Lower lobe of right lung (tissue), 2 donors: ENCODE results near the gene WDR36. TPM values are rescaled to one million over a fixed set of nuclear protein-coding genes. Genes with fewer than 3 reads are reported as not detected.

Experiments
- ATAC-seq, 2 donors: fragments of 200-7000 bp; cut with Tn5 transposase; one replicate each; pipeline ENCODE4 v1.9.1; 2020 to 2022; ENCODE audit warnings: mild to moderate bottlenecking in 2 of 2, moderate library complexity in 2 of 2
- DNase-seq: peaks from one replicate; pipeline ENCODE4 v3.0.0-alpha.2; 2020
- H3K27ac ChIP-seq: fragments of 200-600 bp; one replicate; pipeline ENCODE4 v1.8.0; 2022
- H3K27me3 ChIP-seq: fragments of 200-600 bp; one replicate; pipeline ENCODE4 v1.8.0; 2022; ENCODE audit warnings: low read depth
- H3K36me3 ChIP-seq: fragments of 200-600 bp; one replicate; pipeline ENCODE4 v1.8.0; 2022; ENCODE audit warnings: mild to moderate bottlenecking
- H3K4me1 ChIP-seq: fragments of 200-600 bp; one replicate; pipeline ENCODE4 v1.8.0; 2022
- H3K4me3 ChIP-seq: fragments of 200-600 bp; one replicate; pipeline ENCODE4 v1.8.0; 2022; ENCODE audit warnings: mild to moderate bottlenecking
- H3K9me3 ChIP-seq: fragments of 200-600 bp; one replicate; pipeline ENCODE4 v1.8.0; 2022
- intact Hi-C: fragments of 100-400 bp; cut with DNase I; formaldehyde crosslinking; loops from one replicate; pipeline ENCODE4 v1.11.0; 2022
- total RNA-seq: library from RNA; stranded (reverse); fragmentation: NEBNext Ultra II Directional; extraction: Animal tissue kit (Norgen Biotek cat#: 25700); gene quantifications from one replicate; pipeline ENCODE4 v1.2.1, GENCODE V29; 2021
- TF ChIP-seq, protein P1 (sequence below): fragments of 200-600 bp; IDR thresholded peaks from one replicate; pipeline ENCODE4 v1.8.0; 2022; ENCODE audit warnings: antibody characterized with exemption, mild to moderate bottlenecking
- donor health status: DM: no; HTN: yes; CAD: no; lungs with severe emphysema.

Gene WDR36
- total RNA-seq, 1 donor from 2014 or later = 27.7 TPM

DNA sequence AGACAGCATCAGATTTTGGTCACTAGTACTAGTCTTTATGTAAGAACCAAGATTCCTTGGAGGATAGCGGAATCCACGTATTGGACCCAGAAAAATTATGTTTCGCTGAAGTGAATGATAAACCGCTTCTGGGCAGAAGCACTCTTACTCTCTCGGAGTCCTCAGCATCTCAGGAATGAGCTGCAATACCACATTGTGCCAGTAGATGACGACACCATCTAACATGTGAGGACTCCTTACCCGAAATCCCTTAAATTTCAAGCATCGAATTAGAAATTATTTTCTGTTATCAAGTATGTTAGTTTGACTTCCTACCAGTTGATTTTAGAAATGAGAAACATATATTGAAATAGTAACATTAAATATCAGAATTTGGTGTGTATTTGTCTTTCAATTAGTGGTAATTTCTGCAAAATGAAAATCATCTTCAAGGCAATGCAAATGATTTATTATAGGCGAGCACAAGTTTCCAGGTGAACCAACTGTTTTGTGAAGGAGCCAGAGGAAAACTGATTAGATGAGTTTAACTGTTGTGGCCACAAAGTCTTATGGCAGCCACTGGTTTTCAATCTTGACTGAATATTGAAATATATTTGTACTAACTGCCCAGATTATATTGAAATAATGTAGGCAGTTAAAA is 66.1 kb downstream of the WDR36 start:
- ATAC-seq = peak; percentile 75 to 80
- Histone ChIP-seq H3K36me3 (no peaks in the 10 kb centered on the region), H3K27ac (no peak overlapping the region), H3K4me3 (no peak overlapping the region), H3K4me1 (no peaks in the 10 kb centered on the region), H3K27me3 (no peaks in the 10 kb centered on the region), H3K9me3 (no peaks in the 10 kb centered on the region)
- DNase-seq = no peak
- intact Hi-C loops = no loop called here
- TF ChIP-seq, protein P1, sequence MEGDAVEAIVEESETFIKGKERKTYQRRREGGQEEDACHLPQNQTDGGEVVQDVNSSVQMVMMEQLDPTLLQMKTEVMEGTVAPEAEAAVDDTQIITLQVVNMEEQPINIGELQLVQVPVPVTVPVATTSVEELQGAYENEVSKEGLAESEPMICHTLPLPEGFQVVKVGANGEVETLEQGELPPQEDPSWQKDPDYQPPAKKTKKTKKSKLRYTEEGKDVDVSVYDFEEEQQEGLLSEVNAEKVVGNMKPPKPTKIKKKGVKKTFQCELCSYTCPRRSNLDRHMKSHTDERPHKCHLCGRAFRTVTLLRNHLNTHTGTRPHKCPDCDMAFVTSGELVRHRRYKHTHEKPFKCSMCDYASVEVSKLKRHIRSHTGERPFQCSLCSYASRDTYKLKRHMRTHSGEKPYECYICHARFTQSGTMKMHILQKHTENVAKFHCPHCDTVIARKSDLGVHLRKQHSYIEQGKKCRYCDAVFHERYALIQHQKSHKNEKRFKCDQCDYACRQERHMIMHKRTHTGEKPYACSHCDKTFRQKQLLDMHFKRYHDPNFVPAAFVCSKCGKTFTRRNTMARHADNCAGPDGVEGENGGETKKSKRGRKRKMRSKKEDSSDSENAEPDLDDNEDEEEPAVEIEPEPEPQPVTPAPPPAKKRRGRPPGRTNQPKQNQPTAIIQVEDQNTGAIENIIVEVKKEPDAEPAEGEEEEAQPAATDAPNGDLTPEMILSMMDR = peak; percentile 99

DNA sequence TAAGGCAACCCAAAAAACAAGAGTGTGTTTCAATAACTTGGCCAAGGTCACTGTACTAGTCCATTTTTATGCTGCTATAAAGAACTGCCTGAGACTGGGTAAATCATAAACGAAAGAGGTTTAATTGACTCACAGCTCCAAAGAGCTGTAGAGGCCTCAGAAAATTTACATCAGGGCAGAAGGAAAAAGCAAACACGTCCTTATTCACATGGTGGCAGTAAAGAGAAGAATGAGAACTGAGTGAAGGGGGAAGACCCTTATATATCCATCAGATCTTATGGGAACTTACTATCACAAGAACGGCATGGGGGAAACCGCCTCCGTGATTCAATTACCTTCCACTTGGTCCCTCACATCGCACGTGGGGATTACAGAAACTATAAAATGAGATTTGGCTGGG is 67.7 kb downstream of the WDR36 start:
- DNase-seq (no peak), ATAC-seq (no peak)
- H3K27me3 ChIP-seq = no peaks in the 10 kb centered on the region
- no peaks in the 10 kb centered on the region for H3K36me3 ChIP-seq
- H3K27ac ChIP-seq = no peak overlapping the region
- TF ChIP-seq, protein P1 = no peak
- H3K4me1 ChIP-seq = no peaks in the 10 kb centered on the region
- intact Hi-C loops = no loop called here
- H3K4me3 ChIP-seq = no peak overlapping the region
- H3K9me3 ChIP-seq = no peaks in the 10 kb centered on the region

DNA sequence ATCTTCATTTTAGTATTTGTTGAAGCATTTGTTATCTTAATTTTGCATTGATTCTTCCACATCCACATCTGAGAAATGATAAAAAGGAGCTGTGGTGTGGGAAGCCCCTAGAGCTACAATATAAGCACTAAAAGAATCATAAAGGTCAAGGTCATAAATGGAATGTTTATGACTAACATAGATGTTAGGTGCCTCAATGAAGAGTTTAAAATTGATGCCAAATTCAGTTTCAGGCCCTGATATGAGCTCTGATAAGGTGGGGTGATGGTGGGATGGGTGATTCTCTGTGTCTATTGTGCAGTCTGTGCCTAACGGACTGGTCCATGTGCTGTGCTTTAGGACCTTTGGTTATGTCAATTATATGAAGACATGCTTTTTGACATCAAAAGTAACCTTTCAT is 70.9 kb downstream of the WDR36 start:
- intact Hi-C loops = no loop called here
- DNase-seq = no peak

DNA sequence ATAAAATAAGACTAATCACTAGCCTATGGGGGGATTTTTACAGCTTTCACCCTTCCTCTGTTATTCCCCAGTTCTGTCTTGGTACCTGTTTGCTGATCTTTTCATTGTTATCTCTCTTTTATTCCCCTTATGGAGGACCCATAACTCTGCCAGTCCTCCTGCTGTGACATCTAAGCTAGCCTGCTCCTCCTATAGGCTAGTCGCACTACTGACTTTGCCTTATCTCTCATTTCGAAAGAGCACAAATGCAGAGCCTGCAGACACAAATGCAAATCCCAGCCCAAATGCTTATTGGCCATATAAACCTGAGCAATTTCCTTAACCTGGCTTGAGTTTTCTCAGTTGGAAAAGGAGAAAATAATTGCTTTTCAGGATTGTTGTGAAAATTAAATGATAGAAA is 72.9 kb downstream of the WDR36 start:
- intact Hi-C loops = no loop called here
- Histone ChIP-seq H3K4me1 (no peaks in the 10 kb centered on the region), H3K27me3 (no peaks in the 10 kb centered on the region), H3K9me3 (no peaks in the 10 kb centered on the region), H3K4me3 (no peak overlapping the region), H3K27ac (no peak overlapping the region), H3K36me3 (no peaks in the 10 kb centered on the region)
- DNase-seq (no peak), ATAC-seq (no peak)
- TF ChIP-seq, protein P1 = no peak

More for the DNA sequence above, 70.9 kb downstream of the WDR36 start:
- Histone ChIP-seq H3K36me3 (no peaks in the 10 kb centered on the region), H3K9me3 (no peaks in the 10 kb centered on the region), H3K27ac (no peak overlapping the region), H3K4me3 (no peak overlapping the region), H3K27me3 (no peaks in the 10 kb centered on the region), H3K4me1 (no peaks in the 10 kb centered on the region)
- ATAC-seq = no peak
- TF ChIP-seq, protein P1 = no peak

DNA sequence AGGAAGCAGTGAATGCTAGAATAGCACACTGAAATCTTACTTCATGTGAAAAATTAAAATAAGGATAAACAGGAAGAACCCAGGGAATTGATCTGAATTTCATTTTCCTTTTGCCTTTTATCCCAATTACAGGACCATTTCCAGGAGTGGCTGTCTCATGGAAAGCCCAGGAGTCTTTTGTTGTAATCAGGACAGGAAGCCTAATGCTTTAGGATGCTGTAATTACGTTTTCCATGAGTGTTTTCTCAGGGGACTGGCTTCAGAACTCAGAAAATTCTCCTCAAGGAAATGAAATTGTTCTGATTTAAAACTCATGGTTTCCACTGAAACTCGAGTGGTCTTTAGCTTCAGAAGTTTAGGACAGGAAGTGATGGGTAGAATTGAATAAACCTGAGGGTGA is 75.4 kb downstream of the WDR36 start:
- H3K4me3 ChIP-seq = no peak overlapping the region
- no peaks in the 10 kb centered on the region for H3K9me3 ChIP-seq
- H3K4me1 ChIP-seq = no peaks in the 10 kb centered on the region
- no peak overlapping the region for H3K27ac ChIP-seq
- DNase-seq (no peak), ATAC-seq (no peak)
- no peaks in the 10 kb centered on the region for H3K27me3 ChIP-seq
- no peaks in the 10 kb centered on the region for H3K36me3 ChIP-seq
- intact Hi-C loops = no loop called here
- TF ChIP-seq, protein P1 = no peak
